Measurements from ENCODE around the gene SOHLH2.

GRCh38 chr13:36251017-36251416 lies 36.7 kb upstream of the SOHLH2 start:
- TF ChIP-seq EZH2 (IDR thresholded peaks at IDR 0.05; ENCODE audit: low read length, unreplicated experiment), result no peak
- TF ChIP-seq CTCF (conservative IDR thresholded peaks at IDR 0.05; ENCODE audit: low read depth, low read length), result no peak
- TF ChIP-seq EZH2phosphoT487 (IDR thresholded peaks at IDR 0.05; ENCODE audit: borderline replicate concordance, low read length), result no peak
